Naive thymus-derived CD8-positive, alpha-beta T cell (primary cell): ENCODE data around the gene FRMD3. TPM values are rescaled to one million over a fixed set of nuclear protein-coding genes. Genes with fewer than 3 reads are reported as not detected.

Source experiments
- ATAC-seq, 2 donors: fragments of 150-1000 bp; cut with Tn5 transposase in 1 of 2; sonication (Bioruptor Pico), chemical (Tn5 transposase) in 1 of 2; 1 replicate in 1 of 2; 2 replicates in 1 of 2; pipeline ENCODE4 v1.10.0; 2021; ENCODE audit warnings: mild to moderate bottlenecking in 2 of 2, moderate library complexity in 2 of 2
- POLR2A ChIA-PET: fragments of 350-600 bp; sonication (Branson Sonifier 250); formaldehyde crosslinking; loops from one replicate; lab custom pipeline; 2021; ENCODE audit warnings: antibody characterized with exemption; lab: Charles Lee
- DNase-seq, 10 donors: peaks; one replicate each; pipeline versions ENCODE4 v3.0.0 to v3.0.0-alpha.2; 2020 to 2022
- H3K27ac Mint-ChIP-seq, 10 donors: one replicate each; pipeline ENCODE4 v1.8.0; 2020 to 2022; ENCODE audit warnings: mild to moderate bottlenecking in 10 of 10, mixed read lengths in 10 of 10, moderate library complexity in 4 of 10, inconsistent platforms in 1 of 10
- H3K27me3 Mint-ChIP-seq, 5 donors: one replicate each; pipeline ENCODE4 v1.8.0; 2021 to 2022; ENCODE audit warnings: mixed read lengths in 5 of 5
- H3K36me3 Mint-ChIP-seq, 3 donors: one replicate each; pipeline ENCODE4 v1.8.0; 2020 to 2022; ENCODE audit warnings: mixed read lengths in 3 of 3, mild to moderate bottlenecking in 2 of 3, inconsistent platforms in 1 of 3
- H3K4me1 Mint-ChIP-seq, 4 donors: one replicate each; pipeline ENCODE4 v1.8.0; 2021 to 2022; ENCODE audit warnings: mixed read lengths in 4 of 4
- H3K4me3 Mint-ChIP-seq, 10 donors: one replicate each; pipeline ENCODE4 v1.8.0; 2020 to 2022; ENCODE audit warnings: mild to moderate bottlenecking in 10 of 10, mixed read lengths in 10 of 10, moderate library complexity in 6 of 10, inconsistent platforms in 1 of 10
- H3K9me3 Mint-ChIP-seq, 9 donors: one replicate each; pipeline ENCODE4 v1.8.0; 2020 to 2022; ENCODE audit warnings: mixed read lengths in 9 of 9, mild to moderate bottlenecking in 3 of 9, inconsistent platforms in 1 of 9, moderate library complexity in 1 of 9
- polyA plus RNA-seq, 3 donors: library from polyadenylated mRNA; unstranded; fragments of 300-500 nt; fragmentation: Illumina TruSeq; gene quantifications; one replicate each; pipeline ENCODE4 v1.2.3, GENCODE V29; 2021
- total RNA-seq, 8 experiments: library from RNA in 2 of 8; stranded (reverse) in 2 of 8; gene quantifications; one replicate each; pipeline ENCODE4 v1.2.3 and lab custom pipeline; 2021 to 2026

The FRMD3 gene
- total and polyA plus RNA-seq, 5 experiments from 2014 or later = 0.08 to 0.74 (median 0.52) TPM; not detected in 2

GRCh38 chr9:83334320-83334719, 203.9 kb downstream of the FRMD3 start:
- POLR2A ChIA-PET = no interaction called here

GRCh38 chr9:83330207-83331196, 207.7 kb downstream of the FRMD3 start:
- POLR2A ChIA-PET = no interaction called here
- Mint-ChIP-seq H3K9me3 (no peaks in the 10 kb centered on the region), H3K27me3 (peaks cover 0 to 2% (median 0%) of the 10 kb centered on the region in 5 donors), H3K36me3 (no peaks in the 10 kb centered on the region), H3K27ac (no peak overlapping the region), H3K4me3 (no peak overlapping the region), H3K4me1 (no peaks in the 10 kb centered on the region)
- no peak for DNase-seq
- no peak for ATAC-seq

More at GRCh38 chr9:83334320-83334719, 203.9 kb downstream of the FRMD3 start:
- Mint-ChIP-seq H3K4me3 (no peak overlapping the region), H3K36me3 (no peaks in the 10 kb centered on the region), H3K27ac (no peak overlapping the region), H3K9me3 (no peaks in the 10 kb centered on the region), H3K27me3 (no peaks in the 10 kb centered on the region), H3K4me1 (no peaks in the 10 kb centered on the region)
- DNase-seq (peak in 9 of 10 donors; percentile 14 to 67 (median 43)), ATAC-seq (no peak)

- POLR2A ChIA-PET = no interaction called here
- Mint-ChIP-seq H3K27ac (no peak overlapping the region), H3K27me3 (peaks cover 0 to 2% (median 0%) of the 10 kb centered on the region in 5 donors), H3K9me3 (peaks cover 0 to 6% (median 0%) of the 10 kb centered on the region in 9 donors), H3K4me1 (no peaks in the 10 kb centered on the region), H3K4me3 (no peak overlapping the region), H3K36me3 (peaks cover 0 to 5% (median 1%) of the 10 kb centered on the region in 3 donors)
- DNase-seq = no peak
- no peak for ATAC-seq
Measured at GRCh38 chr9:83327750-83328622, 210.2 kb downstream of the FRMD3 start.

GRCh38 chr9:83327323-83327722, 210.9 kb downstream of the FRMD3 start:
- POLR2A ChIA-PET = no interaction called here

GRCh38 chr9:83323148-83323547, 215.1 kb downstream of the FRMD3 start:
- Mint-ChIP-seq H3K27me3 (no peaks in the 10 kb centered on the region), H3K4me3 (no peak overlapping the region), H3K36me3 (peaks cover 0 to 25% (median 13%) of the 10 kb centered on the region in 3 donors), H3K4me1 (no peaks in the 10 kb centered on the region), H3K27ac (no peak overlapping the region), H3K9me3 (peaks cover 0 to 44% (median 18%) of the 10 kb centered on the region in 9 donors)
- POLR2A ChIA-PET = no interaction called here
- DNase-seq (no peak), ATAC-seq (no peak)

More at GRCh38 chr9:83327323-83327722, 210.9 kb downstream of the FRMD3 start:
- peaks cover 0 to 11% (median 3%) of the 10 kb centered on the region in 9 donors for H3K9me3 Mint-ChIP-seq
- peaks cover 0 to 2% (median 0%) of the 10 kb centered on the region in 5 donors for H3K27me3 Mint-ChIP-seq
- no peaks in the 10 kb centered on the region for H3K4me1 Mint-ChIP-seq
- peaks cover 0 to 7% (median 5%) of the 10 kb centered on the region in 3 donors for H3K36me3 Mint-ChIP-seq
- no peak for DNase-seq
- no peak overlapping the region for H3K4me3 Mint-ChIP-seq
- ATAC-seq = no peak
- H3K27ac Mint-ChIP-seq = no peak overlapping the region

GRCh38 chr9:83322438-83322837, 215.8 kb downstream of the FRMD3 start:
- DNase-seq (no peak), ATAC-seq (no peak)
- Mint-ChIP-seq H3K4me1 (no peaks in the 10 kb centered on the region), H3K36me3 (peaks cover 0 to 25% (median 13%) of the 10 kb centered on the region in 3 donors), H3K4me3 (no peak overlapping the region), H3K27me3 (no peaks in the 10 kb centered on the region), H3K27ac (no peak overlapping the region), H3K9me3 (peaks cover 0 to 44% (median 18%) of the 10 kb centered on the region in 9 donors)
- POLR2A ChIA-PET = no interaction called here

GRCh38 chr9:83317244-83317643, 221.0 kb downstream of the FRMD3 start:
- Mint-ChIP-seq H3K9me3 (peaks cover 0 to 33% (median 13%) of the 10 kb centered on the region in 9 donors), H3K36me3 (peaks cover 0 to 18% (median 7%) of the 10 kb centered on the region in 3 donors), H3K4me3 (no peak overlapping the region), H3K4me1 (no peaks in the 10 kb centered on the region), H3K27me3 (no peaks in the 10 kb centered on the region), H3K27ac (no peak overlapping the region)
- no peak for ATAC-seq
- DNase-seq = no peak
- POLR2A ChIA-PET = no interaction called here

- Mint-ChIP-seq H3K27me3 (no peaks in the 10 kb centered on the region), H3K4me3 (no peak overlapping the region), H3K36me3 (peaks cover 0 to 11% (median 7%) of the 10 kb centered on the region in 3 donors), H3K27ac (no peak overlapping the region), H3K4me1 (no peaks in the 10 kb centered on the region), H3K9me3 (peaks cover 0 to 20% (median 10%) of the 10 kb centered on the region in 9 donors)
- ATAC-seq = no peak
- POLR2A ChIA-PET = no interaction called here
- no peak for DNase-seq
Measured at GRCh38 chr9:83315649-83316048, 222.6 kb downstream of the FRMD3 start.

GRCh38 chr9:83313781-83314180, 224.4 kb downstream of the FRMD3 start:
- ATAC-seq (no peak), DNase-seq (no peak)
- H3K27me3 Mint-ChIP-seq = no peaks in the 10 kb centered on the region
- H3K27ac Mint-ChIP-seq = no peak overlapping the region
- H3K9me3 Mint-ChIP-seq = peaks cover 0 to 3% (median 0%) of the 10 kb centered on the region in 9 donors
- POLR2A ChIA-PET = no interaction called here
- H3K36me3 Mint-ChIP-seq = no peaks in the 10 kb centered on the region
- no peaks in the 10 kb centered on the region for H3K4me1 Mint-ChIP-seq
- no peak overlapping the region for H3K4me3 Mint-ChIP-seq

GRCh38 chr9:83312537-83312936, 225.7 kb downstream of the FRMD3 start:
- Mint-ChIP-seq H3K36me3 (peaks cover 0 to 4% (median 0%) of the 10 kb centered on the region in 3 donors), H3K4me1 (no peaks in the 10 kb centered on the region), H3K4me3 (no peak overlapping the region), H3K27ac (no peak overlapping the region), H3K27me3 (no peaks in the 10 kb centered on the region), H3K9me3 (no peaks in the 10 kb centered on the region)
- DNase-seq = no peak
- ATAC-seq = no peak
- POLR2A ChIA-PET = no interaction called here

GRCh38 chr9:83307066-83307724, 231.0 kb downstream of the FRMD3 start:
- ATAC-seq (no peak), DNase-seq (no peak)
- no peaks in the 10 kb centered on the region for H3K9me3 Mint-ChIP-seq
- H3K27me3 Mint-ChIP-seq = no peaks in the 10 kb centered on the region
- POLR2A ChIA-PET = no interaction called here
- H3K4me1 Mint-ChIP-seq = no peaks in the 10 kb centered on the region
- H3K4me3 Mint-ChIP-seq = no peak overlapping the region
- no peak overlapping the region for H3K27ac Mint-ChIP-seq
- peaks cover 0 to 7% (median 0%) of the 10 kb centered on the region in 3 donors for H3K36me3 Mint-ChIP-seq

GRCh38 chr9:83304686-83305085, 233.5 kb downstream of the FRMD3 start:
- no peaks in the 10 kb centered on the region for H3K27me3 Mint-ChIP-seq
- ATAC-seq = no peak
- no peaks in the 10 kb centered on the region for H3K9me3 Mint-ChIP-seq
- no peak overlapping the region for H3K4me3 Mint-ChIP-seq
- no peaks in the 10 kb centered on the region for H3K4me1 Mint-ChIP-seq
- H3K36me3 Mint-ChIP-seq = peaks cover 0 to 7% (median 0%) of the 10 kb centered on the region in 3 donors
- DNase-seq = no peak
- no peak overlapping the region for H3K27ac Mint-ChIP-seq
- POLR2A ChIA-PET = no interaction called here
